GM12878 (cell line): Measurements from ENCODE around the gene CCDC61. TPM values are rescaled to one million over a fixed set of nuclear protein-coding genes. Genes with fewer than 3 reads are reported as not detected.

ENCODE experiments used
- ATF7 ChIP-seq: fragments of 450-650 bp; IDR thresholded peaks from 2 replicates; pipeline ENCODE4 v1.6.1; 2016; ENCODE audit warnings: low read depth, mild to moderate bottlenecking
- CBFB ChIP-seq: IDR thresholded peaks from 2 replicates; pipeline ENCODE4 v1.6.1; 2016; ENCODE audit warnings: antibody characterized with exemption, low read depth
- CBX3 ChIP-seq: fragments of 200-600 bp; sonication (generic); IDR thresholded peaks from 2 replicates; pipeline ENCODE4 v1.6.1; 2016; ENCODE audit warnings: low read depth, borderline replicate concordance
- EGR1 ChIP-seq, 2 experiments: IDR thresholded peaks; 1 replicate in 1 of 2; 2 replicates in 1 of 2; pipeline ENCODE4 v1.6.1; 2011 to 2012; ENCODE audit warnings: low read depth in 2 of 2, low read length in 2 of 2, borderline replicate concordance in 1 of 2, mild to moderate bottlenecking in 1 of 2, moderate library complexity in 1 of 2
- EZH2 ChIP-seq: IDR thresholded peaks from 2 replicates; pipeline ENCODE4 v1.6.1; 2012; ENCODE audit warnings: low read depth, mild to moderate bottlenecking, control low read depth, inconsistent platforms, low read length, borderline replicate concordance; ENCODE audit not compliant: control insufficient read depth
- FOXM1 ChIP-seq: IDR thresholded peaks from 2 replicates; pipeline ENCODE4 v1.6.1; 2012; ENCODE audit warnings: low read depth, mild to moderate bottlenecking, inconsistent platforms, low read length, moderate library complexity
- IKZF1 ChIP-seq: fragments of 450-650 bp; conservative IDR thresholded peaks from 2 replicates; pipeline ENCODE4 v1.6.1; 2017; ENCODE audit warnings: antibody characterized with exemption, mild to moderate bottlenecking
- MTA3 ChIP-seq: IDR thresholded peaks from 2 replicates; pipeline ENCODE4 v1.6.1; 2012; ENCODE audit warnings: low read length, inconsistent platforms, borderline replicate concordance
- MYC ChIP-seq: IDR thresholded peaks from 2 replicates; pipeline ENCODE4 v1.6.1; 2011; ENCODE audit warnings: mild to moderate bottlenecking, low read length, moderate library complexity, inconsistent platforms; ENCODE audit not compliant: insufficient read depth, insufficient replicate concordance, insufficient read length, severe bottlenecking
- NR2C2 ChIP-seq: IDR thresholded peaks from 2 replicates; pipeline ENCODE4 v1.6.1; 2011; ENCODE audit warnings: borderline replicate concordance, low read depth; ENCODE audit not compliant: control insufficient read depth, insufficient read length
- REST ChIP-seq: IDR thresholded peaks from 2 replicates; pipeline ENCODE4 v1.6.1; 2012; ENCODE audit warnings: mild to moderate bottlenecking, low read depth, low read length
- SKIL ChIP-seq: fragments of 450-650 bp; IDR thresholded peaks from 2 replicates; pipeline ENCODE4 v1.6.1; 2017; ENCODE audit warnings: mild to moderate bottlenecking, low read depth, inconsistent platforms; ENCODE audit not compliant: poor library complexity, severe bottlenecking
- TCF7 ChIP-seq: IDR thresholded peaks from 2 replicates; pipeline ENCODE4 v1.6.1; 2014; ENCODE audit warnings: antibody characterized with exemption, borderline replicate concordance
- YY1 ChIP-seq: IDR thresholded peaks from 2 replicates; pipeline ENCODE4 v1.6.1; 2011; ENCODE audit warnings: low read depth, mild to moderate bottlenecking, low read length
- ZNF217 ChIP-seq: fragments of 450-650 bp; IDR thresholded peaks from 2 replicates; pipeline ENCODE4 v1.6.1; 2017; ENCODE audit warnings: antibody characterized with exemption, mild to moderate bottlenecking
- ZNF274 ChIP-seq: IDR thresholded peaks from one replicate; pipeline ENCODE4 v1.8.0; 2011; ENCODE audit not compliant: insufficient read length, insufficient read depth
- ZNF622 ChIP-seq: fragments of 450-650 bp; IDR thresholded peaks from 2 replicates; pipeline ENCODE4 v1.6.1; 2017; ENCODE audit warnings: mild to moderate bottlenecking, inconsistent platforms
- polyA plus RNA-seq, 11 experiments: library from polyadenylated mRNA; depleted of rRNA in 4 of 11; unstranded in 6 of 11; stranded (reverse) in 5 of 11; fragments of >200 nt; fragmentation: Nextera tagmentation in 4 of 11; fragmentation: Illumina TruSeq in 1 of 11; extraction: Ambion mirVana in 4 of 11; extraction: Trizol in 1 of 11; gene quantifications; 1 replicate in 1 of 11; 2 replicates in 10 of 11; pipeline versions ENCODE4 v1.2.1 to v1.2.3, GENCODE V29; 2011 to 2016; ENCODE audit warnings: inconsistent platforms in 2 of 11, missing spikeins in 2 of 11, low read depth in 1 of 11
- total RNA-seq, 4 experiments: library from RNA; depleted of rRNA in 3 of 4; stranded (reverse); fragments of >200 nt in 3 of 4; fragmentation: Illumina TruSeq in 1 of 4; extraction: Trizol in 1 of 4; gene quantifications; 2 replicates each; pipeline versions ENCODE4 v1.2.1 to v1.2.3, GENCODE V29; 2013 to 2021
- TF ChIP-seq, protein P1 (sequence below): IDR thresholded peaks from 2 replicates; pipeline ENCODE4 v1.6.1; 2011; ENCODE audit warnings: mild to moderate bottlenecking, low read depth, low read length, moderate library complexity; ENCODE audit not compliant: insufficient replicate concordance
- TF ChIP-seq, protein P2 (sequence below): fragments of 450-650 bp; IDR thresholded peaks from 2 replicates; pipeline ENCODE4 v1.6.1; 2017; ENCODE audit warnings: mild to moderate bottlenecking, moderate library complexity

CCDC61 gene
- total and polyA plus RNA-seq, 10 of the 15 experiments (the other 5 are each of a cell fraction or from before 2014, with no cell fraction given) = 0.27 to 27.1 (median 8.7) TPM

DNA sequence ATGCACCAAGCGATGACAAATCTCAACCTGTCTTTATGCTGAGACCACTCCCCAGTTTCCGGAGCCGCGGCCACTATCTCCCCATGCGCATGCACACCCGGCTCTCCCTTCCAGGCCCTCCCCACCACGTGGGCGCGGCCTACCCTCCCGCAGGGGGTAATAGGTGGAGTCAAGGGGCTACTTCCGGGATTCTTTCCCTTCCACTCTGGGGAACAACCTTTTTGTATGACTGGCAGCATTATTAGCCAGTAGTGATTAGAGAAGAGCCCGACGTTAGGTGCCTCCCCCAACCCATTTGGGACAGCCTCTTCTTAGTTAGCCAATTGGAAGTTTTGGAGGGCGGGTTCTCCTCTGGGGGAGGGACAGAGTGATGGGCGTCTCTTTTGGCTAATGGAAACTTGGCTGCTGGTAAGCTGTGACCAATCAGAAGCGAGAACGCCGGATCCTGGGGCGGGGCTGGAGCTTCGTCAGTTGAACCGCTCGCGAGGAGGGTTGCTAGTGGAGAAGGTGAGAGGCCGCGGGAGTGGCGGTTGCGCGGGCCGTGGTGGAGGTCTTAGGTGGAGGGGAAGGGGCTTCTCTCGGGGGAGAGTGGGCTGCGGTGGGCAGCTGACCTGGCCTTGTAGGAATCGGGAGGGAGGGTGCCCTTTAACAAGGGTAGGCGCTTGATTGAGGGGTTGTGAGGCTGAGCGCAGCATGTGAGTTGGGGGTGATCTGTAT is at the start of gene CCDC61 (continued):
- TF ChIP-seq ZNF217 (no peak), TCF7 (no peak), SKIL (peak; percentile 73), CBX3 (no peak), ZNF274 (no peak), EGR1 (IDR thresholded peaks at IDR 0.05; ENCODE audit: borderline replicate concordance in 1 of 2, low read depth in 2 of 2, low read length in 2 of 2) (no peak), ATF7 (peak; percentile 20; the same call in 1 of the 2 replicates), YY1 (0 out of 2 replicates have a peak, but pooled peaks have one; percentile 11), IKZF1 (no peak), FOXM1 (no peak), MTA3 (no peak), REST (no peak), NR2C2 (no peak), MYC (no peak), EZH2 (no peak), ZNF622 (no peak), CBFB (no peak)
- TF ChIP-seq, protein P1, sequence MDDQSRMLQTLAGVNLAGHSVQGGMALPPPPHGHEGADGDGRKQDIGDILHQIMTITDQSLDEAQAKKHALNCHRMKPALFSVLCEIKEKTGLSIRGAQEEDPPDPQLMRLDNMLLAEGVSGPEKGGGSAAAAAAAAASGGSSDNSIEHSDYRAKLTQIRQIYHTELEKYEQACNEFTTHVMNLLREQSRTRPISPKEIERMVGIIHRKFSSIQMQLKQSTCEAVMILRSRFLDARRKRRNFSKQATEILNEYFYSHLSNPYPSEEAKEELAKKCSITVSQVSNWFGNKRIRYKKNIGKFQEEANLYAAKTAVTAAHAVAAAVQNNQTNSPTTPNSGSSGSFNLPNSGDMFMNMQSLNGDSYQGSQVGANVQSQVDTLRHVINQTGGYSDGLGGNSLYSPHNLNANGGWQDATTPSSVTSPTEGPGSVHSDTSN = peak; percentile 97
- TF ChIP-seq, protein P2, sequence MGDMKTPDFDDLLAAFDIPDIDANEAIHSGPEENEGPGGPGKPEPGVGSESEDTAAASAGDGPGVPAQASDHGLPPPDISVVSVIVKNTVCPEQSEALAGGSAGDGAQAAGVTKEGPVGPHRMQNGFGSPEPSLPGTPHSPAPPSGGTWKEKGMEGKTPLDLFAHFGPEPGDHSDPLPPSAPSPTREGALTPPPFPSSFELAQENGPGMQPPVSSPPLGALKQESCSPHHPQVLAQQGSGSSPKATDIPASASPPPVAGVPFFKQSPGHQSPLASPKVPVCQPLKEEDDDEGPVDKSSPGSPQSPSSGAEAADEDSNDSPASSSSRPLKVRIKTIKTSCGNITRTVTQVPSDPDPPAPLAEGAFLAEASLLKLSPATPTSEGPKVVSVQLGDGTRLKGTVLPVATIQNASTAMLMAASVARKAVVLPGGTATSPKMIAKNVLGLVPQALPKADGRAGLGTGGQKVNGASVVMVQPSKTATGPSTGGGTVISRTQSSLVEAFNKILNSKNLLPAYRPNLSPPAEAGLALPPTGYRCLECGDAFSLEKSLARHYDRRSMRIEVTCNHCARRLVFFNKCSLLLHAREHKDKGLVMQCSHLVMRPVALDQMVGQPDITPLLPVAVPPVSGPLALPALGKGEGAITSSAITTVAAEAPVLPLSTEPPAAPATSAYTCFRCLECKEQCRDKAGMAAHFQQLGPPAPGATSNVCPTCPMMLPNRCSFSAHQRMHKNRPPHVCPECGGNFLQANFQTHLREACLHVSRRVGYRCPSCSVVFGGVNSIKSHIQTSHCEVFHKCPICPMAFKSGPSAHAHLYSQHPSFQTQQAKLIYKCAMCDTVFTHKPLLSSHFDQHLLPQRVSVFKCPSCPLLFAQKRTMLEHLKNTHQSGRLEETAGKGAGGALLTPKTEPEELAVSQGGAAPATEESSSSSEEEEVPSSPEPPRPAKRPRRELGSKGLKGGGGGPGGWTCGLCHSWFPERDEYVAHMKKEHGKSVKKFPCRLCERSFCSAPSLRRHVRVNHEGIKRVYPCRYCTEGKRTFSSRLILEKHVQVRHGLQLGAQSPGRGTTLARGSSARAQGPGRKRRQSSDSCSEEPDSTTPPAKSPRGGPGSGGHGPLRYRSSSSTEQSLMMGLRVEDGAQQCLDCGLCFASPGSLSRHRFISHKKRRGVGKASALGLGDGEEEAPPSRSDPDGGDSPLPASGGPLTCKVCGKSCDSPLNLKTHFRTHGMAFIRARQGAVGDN = no peak
